ENCODE measurements around the gene TAF11L4.
"Not testable (repeated sequence)": the region's sequence is repeated elsewhere in the genome, so short reads cannot be mapped to it uniquely, and the experiment has no call there.

The TAF11L4 gene

GRCh38 chr5:17521501-17521900 is at the start of gene TAF11L4:
Gene TAF11L4 (plus strand): TSS chr5:17521801.
- DNase-seq, result not testable (repeated sequence)

GRCh38 chr5:17475064-17475463 is 46.5 kb upstream of the TAF11L4 start:
- DNase-seq, result not testable (repeated sequence)

DNA sequence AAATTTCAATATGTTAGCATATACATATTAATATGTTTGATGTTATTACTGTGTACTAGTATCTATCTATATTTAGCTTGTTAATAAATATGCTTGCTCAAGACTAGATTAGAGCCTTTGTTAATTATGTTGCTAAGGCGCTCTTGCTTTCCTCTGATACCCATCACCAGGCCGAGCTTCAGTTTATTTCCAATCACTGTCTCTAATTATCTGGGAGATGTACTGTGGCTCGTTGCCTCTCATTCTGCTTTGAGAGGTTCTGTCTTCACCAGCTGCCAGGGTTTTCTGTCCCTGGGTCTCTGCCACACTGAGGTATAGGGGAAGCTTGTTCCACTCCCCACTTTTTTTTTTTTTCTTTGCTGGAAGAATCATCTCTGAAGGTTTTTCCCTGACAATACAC is 44.6 kb upstream of the TAF11L4 start:
- DNase-seq, result no peak

- DNase-seq, result no peak
Observed at GRCh38 chr5:17477573-17478265, 43.9 kb upstream of the TAF11L4 start.

DNA sequence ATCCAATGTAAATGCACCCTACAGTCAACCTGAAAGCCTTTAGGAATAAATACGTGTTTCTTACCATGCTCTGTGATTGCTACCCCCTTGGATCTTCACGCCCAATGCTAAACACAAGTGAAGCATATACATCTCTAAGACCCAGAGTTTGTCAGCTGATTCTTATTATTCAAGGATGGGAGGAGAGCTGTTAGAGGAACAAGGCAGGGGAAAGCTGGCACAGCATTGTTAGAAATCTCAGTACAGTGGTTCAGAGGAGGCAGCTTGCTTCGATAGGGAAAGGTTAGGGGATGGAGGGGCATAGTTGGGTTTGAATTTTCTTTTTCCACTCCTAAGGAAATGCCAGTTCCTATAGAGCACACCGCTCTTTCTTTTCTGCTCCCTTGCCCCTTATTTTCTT is 40.2 kb upstream of the TAF11L4 start:
- no peak for DNase-seq

GRCh38 chr5:17482790-17483189 is 38.8 kb upstream of the TAF11L4 start:
- DNase-seq, result no peak

- DNase-seq, result not testable (repeated sequence)
Observed at GRCh38 chr5:17486464-17487173, 35.0 kb upstream of the TAF11L4 start.

GRCh38 chr5:17487174-17487512 is 34.5 kb upstream of the TAF11L4 start:
- no peak for DNase-seq

- DNase-seq, result not testable (repeated sequence)
Observed at GRCh38 chr5:17491257-17491656, 30.3 kb upstream of the TAF11L4 start.

DNA sequence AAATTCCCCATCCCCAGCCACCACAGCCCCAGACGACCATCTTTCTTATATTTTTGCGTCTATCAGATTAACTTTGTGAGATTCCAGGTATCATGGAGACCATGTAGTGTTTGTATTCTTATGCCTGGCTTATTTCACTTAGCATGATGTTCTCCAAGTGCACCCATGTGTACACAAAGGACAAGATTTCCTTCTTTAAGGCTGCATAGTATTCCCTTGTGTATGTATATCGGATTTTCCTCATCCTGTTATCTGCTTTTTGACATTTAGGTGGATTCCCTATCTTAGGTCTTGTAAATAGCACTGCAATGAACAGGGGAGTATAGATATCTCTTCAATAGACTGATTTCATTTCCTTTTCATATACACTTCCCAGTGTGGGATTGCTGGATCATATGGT is 28.8 kb upstream of the TAF11L4 start:
- no peak for DNase-seq

- no peak for DNase-seq
Observed at GRCh38 chr5:17497446-17497845, 24.2 kb upstream of the TAF11L4 start.

- DNase-seq, result not testable (repeated sequence)
Observed at GRCh38 chr5:17497931-17498330, 23.7 kb upstream of the TAF11L4 start, which contains the start of gene TAF11L2. Gene TAF11L2 (plus strand): TSS chr5:17498231.

DNA sequence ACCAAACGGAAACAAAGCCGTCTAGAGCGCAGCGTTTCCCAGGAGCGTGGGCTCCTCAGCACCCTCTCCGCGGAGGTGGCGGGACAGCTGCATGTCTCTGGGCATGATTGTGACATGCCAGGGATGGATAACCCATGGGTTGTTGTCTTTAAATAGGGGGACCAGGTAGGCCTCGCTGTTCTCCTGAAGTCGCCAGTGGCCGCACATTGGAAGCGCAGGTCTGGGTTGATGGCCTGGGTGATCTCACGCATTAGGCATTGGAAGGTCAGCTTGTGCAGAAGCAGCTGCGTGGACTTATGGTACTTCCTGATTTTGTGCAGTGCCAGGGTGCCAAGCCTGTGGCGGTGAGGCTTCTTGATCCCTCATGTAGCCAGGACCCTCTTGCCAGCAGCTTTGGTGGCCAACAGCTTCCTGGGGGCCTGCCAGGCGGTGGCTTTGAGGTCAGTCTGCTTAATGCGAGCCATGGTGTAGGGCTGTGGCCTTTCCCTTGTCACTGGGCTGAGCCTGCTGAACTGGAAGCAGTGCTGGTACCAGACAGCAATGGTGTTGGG is 9.8 kb upstream of the TAF11L4 start:
- DNase-seq, result no peak

- not testable (repeated sequence) for DNase-seq
Observed at GRCh38 chr5:17517526-17517925, 4.1 kb upstream of the TAF11L4 start.

DNA sequence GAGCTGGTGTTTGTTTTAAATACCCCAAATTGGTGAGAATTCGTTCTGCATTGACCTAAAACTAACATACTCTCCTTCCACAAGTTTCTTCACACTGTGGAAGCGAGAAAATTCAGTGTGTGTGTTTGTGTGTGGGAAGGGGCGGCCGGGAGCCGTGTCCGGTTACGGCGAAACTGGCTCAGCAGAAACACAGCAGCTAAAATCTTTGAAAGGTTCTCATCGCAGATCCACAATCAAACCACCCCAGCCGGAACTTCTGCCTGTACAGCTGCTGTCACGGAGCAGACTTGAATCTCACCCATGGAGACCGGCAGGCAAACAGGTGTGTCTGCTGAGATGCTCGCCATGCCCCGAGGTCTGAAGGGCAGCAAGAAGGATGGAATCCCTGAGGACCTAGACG is 3.5 kb upstream of the TAF11L4 start, which contains the start of gene TAF11L3:
Gene TAF11L3 (plus strand): TSS at position 301 of the 400 bp plus-strand sequence.
- not testable (repeated sequence) for DNase-seq

DNA sequence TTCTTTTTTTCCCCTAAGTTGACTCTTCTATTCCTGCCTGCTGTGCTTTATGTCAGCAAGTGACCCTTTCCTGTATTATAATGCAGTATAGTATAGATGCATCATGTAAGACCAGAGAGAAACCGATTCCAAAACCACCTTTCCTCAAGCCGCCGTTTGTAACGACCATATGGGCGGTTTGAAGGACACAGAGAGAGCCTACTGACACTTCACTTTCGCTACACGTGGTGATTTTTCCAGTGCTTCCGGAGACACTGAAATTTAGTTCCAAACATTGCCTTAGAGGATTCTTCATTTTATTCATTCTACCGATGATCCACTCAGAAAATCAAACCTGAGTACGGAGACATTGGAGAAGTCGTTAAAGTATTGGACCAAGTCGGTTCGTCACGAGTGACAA is 2.1 kb upstream of the TAF11L4 start:
- not testable (repeated sequence) for DNase-seq

DNA sequence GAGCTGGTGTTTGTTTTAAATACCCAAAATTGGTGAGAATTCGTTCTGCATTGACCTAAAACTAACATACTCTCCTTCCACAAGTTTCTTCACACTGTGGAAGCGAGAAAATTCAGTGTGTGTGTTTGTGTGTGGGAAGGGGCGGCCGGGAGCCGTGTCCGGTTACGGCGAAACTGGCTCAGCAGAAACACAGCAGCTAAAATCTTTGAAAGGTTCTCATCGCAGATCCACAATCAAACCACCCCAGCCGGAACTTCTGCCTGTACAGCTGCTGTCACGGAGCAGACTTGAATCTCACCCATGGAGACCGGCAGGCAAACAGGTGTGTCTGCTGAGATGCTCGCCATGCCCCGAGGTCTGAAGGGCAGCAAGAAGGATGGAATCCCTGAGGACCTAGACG is 3.3 kb downstream of the TAF11L4 start, which contains the start of gene TAF11L5:
Gene TAF11L5 (plus strand): TSS at position 301 of the 400 bp plus-strand sequence.
- not testable (repeated sequence) for DNase-seq

DNA sequence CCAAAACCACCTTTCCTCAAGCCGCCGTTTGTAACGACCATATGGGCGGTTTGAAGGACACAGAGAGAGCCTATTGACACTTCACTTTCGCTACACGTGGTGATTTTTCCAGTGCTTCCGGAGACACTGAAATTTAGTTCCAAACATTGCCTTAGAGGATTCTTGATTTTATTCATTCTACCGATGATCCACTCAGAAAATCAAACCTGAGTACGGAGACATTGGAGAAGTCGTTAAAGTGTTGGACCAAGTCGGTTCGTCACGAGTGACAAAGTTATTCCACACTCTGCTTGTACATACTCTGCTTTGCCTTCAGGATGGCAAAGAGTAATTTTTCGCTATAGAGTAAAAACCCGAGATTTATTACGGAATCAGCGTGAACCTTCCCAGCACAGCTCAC is 4.9 kb downstream of the TAF11L4 start:
- DNase-seq, result not testable (repeated sequence)

DNA sequence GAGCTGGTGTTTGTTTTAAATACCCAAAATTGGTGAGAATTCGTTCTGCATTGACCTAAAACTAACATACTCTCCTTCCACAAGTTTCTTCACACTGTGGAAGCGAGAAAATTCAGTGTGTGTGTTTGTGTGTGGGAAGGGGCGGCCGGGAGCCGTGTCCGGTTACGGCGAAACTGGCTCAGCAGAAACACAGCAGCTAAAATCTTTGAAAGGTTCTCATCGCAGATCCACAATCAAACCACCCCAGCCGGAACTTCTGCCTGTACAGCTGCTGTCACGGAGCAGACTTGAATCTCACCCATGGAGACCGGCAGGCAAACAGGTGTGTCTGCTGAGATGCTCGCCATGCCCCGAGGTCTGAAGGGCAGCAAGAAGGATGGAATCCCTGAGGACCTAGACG is 6.8 kb downstream of the TAF11L4 start, which contains the start of gene TAF11L6:
Gene TAF11L6 (plus strand): TSS at position 301 of the 400 bp plus-strand sequence.
- DNase-seq, result not testable (repeated sequence)

All from cerebellar nuclear complex (tissue), 1 donor.